ENCODE measurements around the gene FHIP1A. TPM values are rescaled to one million over a fixed set of nuclear protein-coding genes. Genes with fewer than 3 reads are reported as not detected.

The FHIP1A gene
- total RNA-seq, 4 donors from 2014 or later, result 34.7 to 143 (median 78.3) TPM

DNA sequence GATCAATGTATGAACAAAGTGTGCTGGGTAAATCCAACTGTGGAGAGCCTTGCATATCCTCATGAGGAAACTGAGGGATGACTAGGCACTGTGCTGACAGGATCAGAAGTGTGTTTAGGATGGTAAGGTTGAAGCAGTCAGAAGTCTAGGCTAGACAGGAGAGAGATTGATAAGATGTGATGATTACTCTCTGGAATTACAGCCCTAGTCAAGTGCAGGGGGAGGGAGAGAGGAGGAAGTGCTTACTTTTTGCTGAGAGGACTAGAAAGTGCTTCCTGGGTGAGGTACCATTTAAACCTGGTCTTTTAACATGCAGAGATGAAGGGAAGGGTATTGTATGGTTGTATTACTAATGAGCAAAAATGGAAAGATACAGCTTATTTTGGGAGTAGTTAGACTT is 23.7 kb downstream of the FHIP1A start:
- no peak for ATAC-seq
- Histone ChIP-seq H3K4me1 (peaks cover 51 to 75% of the 10 kb centered on the region in 2 donors), H3K27ac (peak overlapping the region; percentile 83 to 90 (median 89)), H3K4me3 (no peak overlapping the region), H3K36me3 (no peaks in the 10 kb centered on the region), H3K27me3 (no peaks in the 10 kb centered on the region), H3K9me3 (no peaks in the 10 kb centered on the region)
- in situ Hi-C loops (cut with MboI; ENCODE audit: low sequenced_read_pairs in 4 of 4), result no loop called here
- DNase-seq, result no peak
- TF ChIP-seq POLR2A (IDR thresholded peaks at IDR 0.05), result no peak
- no peak for TF ChIP-seq CTCF (IDR thresholded peaks at IDR 0.05 in 4 of 5, conservative IDR thresholded peaks at IDR 0.05 in 1 of 5)
- intact Hi-C loops (cut with DNase I; ENCODE audit: low total_unique reads), result no loop called here

DNA sequence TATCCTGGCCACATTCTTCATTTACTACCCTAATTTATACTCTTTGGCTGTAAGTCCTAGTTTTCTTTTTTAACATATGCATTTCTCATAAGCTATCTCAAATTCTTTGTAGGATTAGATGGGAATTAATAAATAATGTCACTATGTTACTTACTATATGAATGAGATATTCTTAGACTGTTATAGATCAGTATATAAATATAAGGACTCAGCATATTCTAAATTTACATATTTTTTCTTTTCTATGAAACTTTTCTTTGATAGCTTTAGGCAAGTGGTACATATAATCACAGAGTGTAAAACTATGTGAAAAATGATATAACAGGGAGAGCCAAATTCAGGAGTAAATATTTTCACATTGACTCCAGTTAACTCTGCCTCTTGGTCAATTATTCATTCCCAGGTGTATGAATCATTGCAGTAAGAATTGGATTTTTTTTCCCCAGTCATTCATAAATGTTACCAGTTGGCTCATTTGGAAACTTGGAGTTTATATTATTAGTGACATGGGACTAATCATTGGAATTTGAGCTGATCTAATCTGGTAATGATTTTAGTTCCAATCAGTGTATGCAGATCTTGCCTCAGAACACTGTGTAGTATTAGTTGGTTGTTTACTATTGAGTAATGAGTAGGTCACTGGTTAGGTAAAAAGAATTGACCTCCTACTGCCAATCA is 25.3 kb downstream of the FHIP1A start:
- no peak overlapping the region for H3K4me3 ChIP-seq
- intact Hi-C loops (cut with DNase I; ENCODE audit: low total_unique reads) (no loop called here), in situ Hi-C loops (cut with MboI; ENCODE audit: low sequenced_read_pairs in 4 of 4) (no loop called here)
- H3K4me1 ChIP-seq, result peaks cover 42 to 68% of the 10 kb centered on the region in 2 donors
- DNase-seq, result no peak
- TF ChIP-seq POLR2A (IDR thresholded peaks at IDR 0.05), result no peak
- no peak for TF ChIP-seq CTCF (IDR thresholded peaks at IDR 0.05 in 4 of 5, conservative IDR thresholded peaks at IDR 0.05 in 1 of 5)
- no peaks in the 10 kb centered on the region for H3K9me3 ChIP-seq
- peak overlapping the region; percentile 83 to 90 (median 89) for H3K27ac ChIP-seq
- no peaks in the 10 kb centered on the region for H3K36me3 ChIP-seq
- ATAC-seq, result peak in 1 of 2 donors; percentile 22
- H3K27me3 ChIP-seq, result no peaks in the 10 kb centered on the region

- peaks cover 32 to 71% of the 10 kb centered on the region in 2 donors for H3K4me1 ChIP-seq
- peak; percentile 92 to 96 for ATAC-seq
- H3K9me3 ChIP-seq, result no peaks in the 10 kb centered on the region
- TF ChIP-seq POLR2A (IDR thresholded peaks at IDR 0.05) (no peak), CTCF (IDR thresholded peaks at IDR 0.05 in 4 of 5, conservative IDR thresholded peaks at IDR 0.05 in 1 of 5) (no peak)
- peak overlapping the region; percentile 14 to 31 (median 29) for H3K4me3 ChIP-seq
- intact Hi-C loops (cut with DNase I; ENCODE audit: low total_unique reads) (no loop called here), in situ Hi-C loops (cut with MboI; ENCODE audit: low sequenced_read_pairs in 4 of 4) (no loop called here)
- peak in 1 of 2 donors; percentile 36 for DNase-seq
- no peaks in the 10 kb centered on the region for H3K36me3 ChIP-seq
- H3K27ac ChIP-seq, result peak overlapping the region; percentile 83 to 90 (median 89)
- H3K27me3 ChIP-seq, result no peaks in the 10 kb centered on the region
Measured at GRCh38 chr4:151436093-151436518, 27.1 kb downstream of the FHIP1A start.

- ATAC-seq (no peak), DNase-seq (no peak)
- Histone ChIP-seq H3K36me3 (no peaks in the 10 kb centered on the region), H3K4me1 (peaks cover 37 to 78% of the 10 kb centered on the region in 2 donors), H3K27ac (peak overlapping the region; percentile 83 to 90 (median 89)), H3K4me3 (no peak overlapping the region), H3K9me3 (no peaks in the 10 kb centered on the region), H3K27me3 (no peaks in the 10 kb centered on the region)
- in situ Hi-C loops (cut with MboI; ENCODE audit: low sequenced_read_pairs in 4 of 4), result no loop called here
- TF ChIP-seq POLR2A (IDR thresholded peaks at IDR 0.05), result no peak
- no peak for TF ChIP-seq CTCF (IDR thresholded peaks at IDR 0.05 in 4 of 5, conservative IDR thresholded peaks at IDR 0.05 in 1 of 5)
- intact Hi-C loops (cut with DNase I; ENCODE audit: low total_unique reads), result no loop called here
Measured at GRCh38 chr4:151437505-151437904, 28.5 kb downstream of the FHIP1A start.

All from gastrocnemius medialis (tissue), 4 donors.